Measurements from ENCODE around the gene CDKAL1.

The CDKAL1 gene

GRCh38 chr6:21033084-21033483 lies 498.8 kb downstream of the CDKAL1 start:
- Histone ChIP-seq H3K4me3 (ENCODE audit: low read depth, low read length) (peak overlapping the region; percentile 42), H3K36me3 (ENCODE audit: insufficient read depth, low read length) (no peaks in the 10 kb centered on the region), H3K27ac (ENCODE audit: low read depth, low read length) (peak overlapping the region; percentile 82)

GRCh38 chr6:21033575-21034026 lies 499.3 kb downstream of the CDKAL1 start:
- H3K36me3 ChIP-seq (ENCODE audit: insufficient read depth, low read length), result no peaks in the 10 kb centered on the region
- H3K27ac ChIP-seq (ENCODE audit: low read depth, low read length), result peak overlapping the region; percentile 82
- peak overlapping the region; percentile 42 for H3K4me3 ChIP-seq (ENCODE audit: low read depth, low read length)
- peak overlapping the region; percentile 61 for H2AFZ ChIP-seq (ENCODE audit: low read length, unreplicated experiment)
- no peaks in the 10 kb centered on the region for H3K27me3 ChIP-seq (ENCODE audit: insufficient read depth, low read length)
- H3K79me2 ChIP-seq (ENCODE audit: control insufficient read depth, insufficient read depth, low read length, unreplicated experiment), result no peaks in the 10 kb centered on the region
- H3K4me1 ChIP-seq (ENCODE audit: control insufficient read depth, insufficient read depth, low read length, unreplicated experiment), result peaks cover 14% of the 10 kb centered on the region

More at GRCh38 chr6:21033084-21033483, 498.8 kb downstream of the CDKAL1 start:
- no peaks in the 10 kb centered on the region for H3K79me2 ChIP-seq (ENCODE audit: control insufficient read depth, insufficient read depth, low read length, unreplicated experiment)
- peaks cover 14% of the 10 kb centered on the region for H3K4me1 ChIP-seq (ENCODE audit: control insufficient read depth, insufficient read depth, low read length, unreplicated experiment)
- peak overlapping the region; percentile 61 for H2AFZ ChIP-seq (ENCODE audit: low read length, unreplicated experiment)
- no peaks in the 10 kb centered on the region for H3K27me3 ChIP-seq (ENCODE audit: insufficient read depth, low read length)

GRCh38 chr6:21034345-21034744 lies 500.1 kb downstream of the CDKAL1 start:
- no peaks in the 10 kb centered on the region for H3K79me2 ChIP-seq (ENCODE audit: control insufficient read depth, insufficient read depth, low read length, unreplicated experiment)
- no peak overlapping the region for H3K4me3 ChIP-seq (ENCODE audit: low read depth, low read length)
- H2AFZ ChIP-seq (ENCODE audit: low read length, unreplicated experiment), result no peak overlapping the region
- H3K36me3 ChIP-seq (ENCODE audit: insufficient read depth, low read length), result no peaks in the 10 kb centered on the region
- H3K4me1 ChIP-seq (ENCODE audit: control insufficient read depth, insufficient read depth, low read length, unreplicated experiment), result peaks cover 14% of the 10 kb centered on the region
- peak overlapping the region; percentile 82; the same call in 1 of the 2 replicates for H3K27ac ChIP-seq (ENCODE audit: low read depth, low read length)
- no peaks in the 10 kb centered on the region for H3K27me3 ChIP-seq (ENCODE audit: insufficient read depth, low read length)

- Histone ChIP-seq H3K4me1 (ENCODE audit: control insufficient read depth, insufficient read depth, low read length, unreplicated experiment) (peaks cover 14% of the 10 kb centered on the region), H2AFZ (ENCODE audit: low read length, unreplicated experiment) (no peak overlapping the region), H3K27ac (ENCODE audit: low read depth, low read length) (no peak overlapping the region), H3K4me3 (ENCODE audit: low read depth, low read length) (no peak overlapping the region), H3K27me3 (ENCODE audit: insufficient read depth, low read length) (no peaks in the 10 kb centered on the region), H3K79me2 (ENCODE audit: control insufficient read depth, insufficient read depth, low read length, unreplicated experiment) (no peaks in the 10 kb centered on the region), H3K36me3 (ENCODE audit: insufficient read depth, low read length) (no peaks in the 10 kb centered on the region)
Observed at GRCh38 chr6:21037453-21037852, 503.2 kb downstream of the CDKAL1 start.

- Histone ChIP-seq H3K4me1 (ENCODE audit: control insufficient read depth, insufficient read depth, low read length, unreplicated experiment) (no peaks in the 10 kb centered on the region), H3K27ac (ENCODE audit: low read depth, low read length) (no peak overlapping the region), H3K4me3 (ENCODE audit: low read depth, low read length) (no peak overlapping the region), H3K79me2 (ENCODE audit: control insufficient read depth, insufficient read depth, low read length, unreplicated experiment) (no peaks in the 10 kb centered on the region), H2AFZ (ENCODE audit: low read length, unreplicated experiment) (no peak overlapping the region), H3K27me3 (ENCODE audit: insufficient read depth, low read length) (no peaks in the 10 kb centered on the region), H3K36me3 (ENCODE audit: insufficient read depth, low read length) (no peaks in the 10 kb centered on the region)
Observed at GRCh38 chr6:21039926-21040325, 505.7 kb downstream of the CDKAL1 start.

GRCh38 chr6:21045135-21045700 lies 511.0 kb downstream of the CDKAL1 start:
- Histone ChIP-seq H3K27ac (ENCODE audit: low read depth, low read length) (no peak overlapping the region), H3K4me1 (ENCODE audit: control insufficient read depth, insufficient read depth, low read length, unreplicated experiment) (peaks cover 7% of the 10 kb centered on the region), H3K36me3 (ENCODE audit: insufficient read depth, low read length) (no peaks in the 10 kb centered on the region), H2AFZ (ENCODE audit: low read length, unreplicated experiment) (no peak overlapping the region), H3K79me2 (ENCODE audit: control insufficient read depth, insufficient read depth, low read length, unreplicated experiment) (no peaks in the 10 kb centered on the region), H3K4me3 (ENCODE audit: low read depth, low read length) (no peak overlapping the region), H3K27me3 (ENCODE audit: insufficient read depth, low read length) (no peaks in the 10 kb centered on the region)

- H3K79me2 ChIP-seq (ENCODE audit: control insufficient read depth, insufficient read depth, low read length, unreplicated experiment), result no peaks in the 10 kb centered on the region
- H3K27me3 ChIP-seq (ENCODE audit: insufficient read depth, low read length), result no peaks in the 10 kb centered on the region
- no peak overlapping the region for H2AFZ ChIP-seq (ENCODE audit: low read length, unreplicated experiment)
- no peak overlapping the region for H3K4me3 ChIP-seq (ENCODE audit: low read depth, low read length)
- no peaks in the 10 kb centered on the region for H3K36me3 ChIP-seq (ENCODE audit: insufficient read depth, low read length)
- H3K27ac ChIP-seq (ENCODE audit: low read depth, low read length), result no peak overlapping the region
- H3K4me1 ChIP-seq (ENCODE audit: control insufficient read depth, insufficient read depth, low read length, unreplicated experiment), result peaks cover 7% of the 10 kb centered on the region
Observed at GRCh38 chr6:21046276-21046675, 512.0 kb downstream of the CDKAL1 start.

- Histone ChIP-seq H3K27ac (ENCODE audit: low read depth, low read length) (no peak overlapping the region), H3K79me2 (ENCODE audit: control insufficient read depth, insufficient read depth, low read length, unreplicated experiment) (no peaks in the 10 kb centered on the region), H3K4me3 (ENCODE audit: low read depth, low read length) (no peak overlapping the region), H2AFZ (ENCODE audit: low read length, unreplicated experiment) (no peak overlapping the region), H3K36me3 (ENCODE audit: insufficient read depth, low read length) (no peaks in the 10 kb centered on the region), H3K4me1 (ENCODE audit: control insufficient read depth, insufficient read depth, low read length, unreplicated experiment) (peaks cover 7% of the 10 kb centered on the region), H3K27me3 (ENCODE audit: insufficient read depth, low read length) (no peaks in the 10 kb centered on the region)
Observed at GRCh38 chr6:21048047-21048446, 513.8 kb downstream of the CDKAL1 start.

GRCh38 chr6:21049148-21049547 lies 514.9 kb downstream of the CDKAL1 start:
- Histone ChIP-seq H3K4me3 (ENCODE audit: low read depth, low read length) (no peak overlapping the region), H3K79me2 (ENCODE audit: control insufficient read depth, insufficient read depth, low read length, unreplicated experiment) (no peaks in the 10 kb centered on the region), H3K4me1 (ENCODE audit: control insufficient read depth, insufficient read depth, low read length, unreplicated experiment) (peaks cover 17% of the 10 kb centered on the region), H3K27ac (ENCODE audit: low read depth, low read length) (no peak overlapping the region), H3K36me3 (ENCODE audit: insufficient read depth, low read length) (no peaks in the 10 kb centered on the region), H2AFZ (ENCODE audit: low read length, unreplicated experiment) (no peak overlapping the region), H3K27me3 (ENCODE audit: insufficient read depth, low read length) (no peaks in the 10 kb centered on the region)

- no peaks in the 10 kb centered on the region for H3K27me3 ChIP-seq (ENCODE audit: insufficient read depth, low read length)
- no peak overlapping the region for H2AFZ ChIP-seq (ENCODE audit: low read length, unreplicated experiment)
- no peak overlapping the region for H3K27ac ChIP-seq (ENCODE audit: low read depth, low read length)
- H3K4me3 ChIP-seq (ENCODE audit: low read depth, low read length), result no peak overlapping the region
- no peaks in the 10 kb centered on the region for H3K79me2 ChIP-seq (ENCODE audit: control insufficient read depth, insufficient read depth, low read length, unreplicated experiment)
- no peaks in the 10 kb centered on the region for H3K36me3 ChIP-seq (ENCODE audit: insufficient read depth, low read length)
- H3K4me1 ChIP-seq (ENCODE audit: control insufficient read depth, insufficient read depth, low read length, unreplicated experiment), result peaks cover 17% of the 10 kb centered on the region
Observed at GRCh38 chr6:21049572-21049971, 515.3 kb downstream of the CDKAL1 start.

- peaks cover 17% of the 10 kb centered on the region for H3K4me1 ChIP-seq (ENCODE audit: control insufficient read depth, insufficient read depth, low read length, unreplicated experiment)
- H2AFZ ChIP-seq (ENCODE audit: low read length, unreplicated experiment), result no peak overlapping the region
- no peaks in the 10 kb centered on the region for H3K27me3 ChIP-seq (ENCODE audit: insufficient read depth, low read length)
- no peaks in the 10 kb centered on the region for H3K36me3 ChIP-seq (ENCODE audit: insufficient read depth, low read length)
- no peaks in the 10 kb centered on the region for H3K79me2 ChIP-seq (ENCODE audit: control insufficient read depth, insufficient read depth, low read length, unreplicated experiment)
- no peak overlapping the region for H3K4me3 ChIP-seq (ENCODE audit: low read depth, low read length)
- H3K27ac ChIP-seq (ENCODE audit: low read depth, low read length), result no peak overlapping the region
Observed at GRCh38 chr6:21050935-21051334, 516.7 kb downstream of the CDKAL1 start.

All from ACC112 (cell line).